Frontal cortex (tissue), 4 donors: ENCODE results near the gene GDA. TPM values are rescaled to one million over a fixed set of nuclear protein-coding genes. Genes with fewer than 3 reads are reported as not detected.

Source experiments
- DNase-seq, 2 donors: peaks; one replicate each; pipeline ENCODE4 v3.0.0; 2012; ENCODE audit warnings: low spot score in 2 of 2
- FAIRE-seq: peaks from 2 replicates; lab custom pipeline; 2012; peaks lifted over from hg19 to GRCh38; lab: Jason Lieb, UNC
- total RNA-seq: library from RNA; depleted of rRNA; stranded (reverse); fragments of >200 nt; gene quantifications from one replicate; pipeline ENCODE4 v1.2.3, GENCODE V29; 2014
- donor health status: control.
- donor health status: control.
- donor health status: control.

The GDA gene
- total RNA-seq, 1 donor from 2014 or later, result 21.6 TPM

- FAIRE-seq (no peak), DNase-seq (no peak)
These were observed 1.6 kb upstream of the GDA start for GRCh38 chr9:72147676-72148075.

GRCh38 chr9:72150127-72150526 is 887 bp downstream of the GDA start:
- FAIRE-seq (no peak), DNase-seq (no peak)

GRCh38 chr9:72150661-72151060 is 1.4 kb downstream of the GDA start:
- no peak for DNase-seq
- no peak for FAIRE-seq

- DNase-seq (no peak), FAIRE-seq (no peak)
These were observed 1.9 kb downstream of the GDA start for GRCh38 chr9:72151104-72151503.

- DNase-seq, result no peak
- FAIRE-seq, result no peak
These were observed 5.4 kb downstream of the GDA start for GRCh38 chr9:72154468-72155285.

- FAIRE-seq (no peak), DNase-seq (no peak)
These were observed 6.1 kb downstream of the GDA start for GRCh38 chr9:72155301-72155700.

GRCh38 chr9:72156586-72156985 is 7.3 kb downstream of the GDA start:
- FAIRE-seq (no peak), DNase-seq (no peak)

- no peak for DNase-seq
- no peak for FAIRE-seq
These were observed 9.4 kb downstream of the GDA start for GRCh38 chr9:72158680-72159079.

GRCh38 chr9:72160446-72161123 is 11.3 kb downstream of the GDA start:
- no peak for DNase-seq

GRCh38 chr9:72165326-72165725 is 16.1 kb downstream of the GDA start:
- FAIRE-seq (no peak), DNase-seq (no peak)

More at GRCh38 chr9:72160446-72161123, 11.3 kb downstream of the GDA start:
- no peak for FAIRE-seq

- DNase-seq, result no peak
- FAIRE-seq, result no peak
These were observed 16.7 kb downstream of the GDA start for GRCh38 chr9:72165821-72166547.

GRCh38 chr9:72168075-72168474 is 18.8 kb downstream of the GDA start:
- no peak for FAIRE-seq

GRCh38 chr9:72169178-72169577 is 19.9 kb downstream of the GDA start:
- DNase-seq (no peak), FAIRE-seq (no peak)

More at GRCh38 chr9:72168075-72168474, 18.8 kb downstream of the GDA start:
- no peak for DNase-seq

- FAIRE-seq (no peak), DNase-seq (no peak)
These were observed 23.8 kb downstream of the GDA start for GRCh38 chr9:72173080-72173479.

- FAIRE-seq, result no peak
- DNase-seq, result no peak
These were observed 36.3 kb downstream of the GDA start for GRCh38 chr9:72185561-72185960.

GRCh38 chr9:72187121-72187695 is 38.0 kb downstream of the GDA start:
- FAIRE-seq (no peak), DNase-seq (no peak)

- DNase-seq (no peak), FAIRE-seq (no peak)
These were observed 39.0 kb downstream of the GDA start for GRCh38 chr9:72188232-72188631.

- DNase-seq (no peak), FAIRE-seq (no peak)
These were observed 44.2 kb downstream of the GDA start for GRCh38 chr9:72193478-72193881.

GRCh38 chr9:72199238-72199637 is 50.0 kb downstream of the GDA start:
- no peak for FAIRE-seq
- no peak for DNase-seq

- FAIRE-seq, result no peak
- no peak for DNase-seq
These were observed 51.2 kb downstream of the GDA start for GRCh38 chr9:72200452-72200851.
